Pancreas (tissue), 10 donors: ENCODE results near the gene HCFC1R1. TPM values are rescaled to one million over a fixed set of nuclear protein-coding genes. Genes with fewer than 3 reads are reported as not detected.

Source experiments
- ATAC-seq, 4 donors: fragments of 200-7000 bp; cut with Tn5 transposase; one replicate each; pipeline versions ENCODE4 v1.8.0 to v1.9.1; 2020; ENCODE audit warnings: mild to moderate bottlenecking in 4 of 4, moderate library complexity in 4 of 4
- DNase-seq, 6 donors: peaks; one replicate each; pipeline ENCODE4 v3.0.0-alpha.2; 2020
- FAIRE-seq: peaks from 2 replicates; lab custom pipeline; 2012; peaks lifted over from hg19 to GRCh38; lab: Jason Lieb, UNC
- H3K27ac ChIP-seq, 4 donors: fragments of 200-600 bp; sonication (generic); 1 replicate in 3 of 4; 2 replicates in 1 of 4; pipeline versions ENCODE4 v1.5.0 to v1.8.0; 2020
- H3K27me3 ChIP-seq, 4 donors: fragments of 200-600 bp; one replicate each; pipeline ENCODE4 v1.8.0; 2021
- H3K36me3 ChIP-seq, 3 donors: fragments of 200-600 bp; sonication (generic) in 1 of 3; one replicate each; pipeline versions ENCODE4 v1.5.0 to v1.8.0; 2020 to 2021
- H3K4me1 ChIP-seq, 3 donors: fragments of 200-600 bp; one replicate each; pipeline ENCODE4 v1.8.0; 2021
- H3K4me3 ChIP-seq, 4 donors: fragments of 200-600 bp; sonication (generic) in 2 of 4; one replicate each; pipeline versions ENCODE4 v1.5.0 to v1.8.0; 2020 to 2021
- H3K9me3 ChIP-seq, 4 donors: fragments of 200-600 bp; one replicate each; pipeline ENCODE4 v1.8.0; 2021
- WGBS, 2 donors: extraction: QIAGEN DNeasy Blood & Tissue Kit; methylation state at CpG; one replicate each; pipeline ENCODE4 v1.1.7; 2013; 5-methylcytosine and 5-hydroxymethylcytosine counted together
- intact Hi-C, 3 donors: fragments of 100-400 bp; cut with DNase I; formaldehyde crosslinking; loops; one replicate each; pipeline versions ENCODE4 v1.11.1 to v1.14.2; 2022
- polyA plus RNA-seq, 2 donors: library from polyadenylated mRNA; stranded (reverse); fragments of 200-250 nt; gene quantifications; one replicate each; pipeline ENCODE4 v1.2.3, GENCODE V29; 2013
- total RNA-seq, 6 donors: library from RNA; stranded (reverse); fragmentation: NEBNext Ultra II Directional in 4 of 6; extraction: Animal tissue kit (Norgen Biotek cat#: 25700) in 4 of 6; gene quantifications; one replicate each; pipeline versions ENCODE4 v1.2.1 to v1.2.4, GENCODE V29; 2021 to 2023
- TF ChIP-seq, protein P1 (sequence below), 4 donors: fragments of 200-600 bp; sonication (generic) in 3 of 4; IDR thresholded peaks; one replicate each; pipeline versions ENCODE4 v1.5.0 to v1.8.0; 2021; ENCODE audit warnings: antibody characterized with exemption in 4 of 4
- donor health status: healthy with polysubstance abuse.
- donor health status: DM: no; HTN: no; CAD: no; lungs with moderate emphysema.
- donor health status: DM: no; HTN: no; CAD: no.
- donor health status: control.
- donor health status: control.
- donor health status: Bipolar disorder and iron deficiency.
- donor health status: DM: yes; HTN: yes; CAD: no.
- donor health status: DM: no; HTN: no; CAD: no.
- donor health status: DM: no; HTN: no; CAD: no.
- donor health status: DM: yes; HTN: yes; CAD: no.

Gene HCFC1R1
- total and polyA plus RNA-seq, 8 donors, result 10.5 to 119 (median 14.4) TPM

DNA sequence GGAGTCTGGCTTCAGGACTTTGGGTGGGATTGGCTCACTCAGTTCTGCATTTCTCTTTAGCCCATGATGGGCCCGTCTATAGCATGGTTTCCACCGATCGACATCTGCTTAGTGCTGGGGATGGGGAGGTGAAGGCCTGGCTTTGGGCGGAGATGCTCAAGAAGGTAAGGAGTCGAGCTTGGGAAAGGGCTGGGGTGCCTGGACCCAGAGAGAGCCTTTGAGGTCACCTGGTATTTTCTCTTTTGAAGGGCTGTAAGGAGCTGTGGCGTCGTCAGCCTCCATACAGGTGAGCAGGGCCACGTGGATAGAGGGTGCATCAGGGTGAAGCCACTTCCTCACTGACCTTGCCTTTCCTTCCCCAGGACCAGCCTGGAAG, 2.2 kb upstream of the HCFC1R1 start:
- FAIRE-seq, result no peak
- intact Hi-C loops, result no loop called here
- 85 to 86% methylated on average over 8 of the region's 8 CpGs for WGBS, 2 donors

DNA sequence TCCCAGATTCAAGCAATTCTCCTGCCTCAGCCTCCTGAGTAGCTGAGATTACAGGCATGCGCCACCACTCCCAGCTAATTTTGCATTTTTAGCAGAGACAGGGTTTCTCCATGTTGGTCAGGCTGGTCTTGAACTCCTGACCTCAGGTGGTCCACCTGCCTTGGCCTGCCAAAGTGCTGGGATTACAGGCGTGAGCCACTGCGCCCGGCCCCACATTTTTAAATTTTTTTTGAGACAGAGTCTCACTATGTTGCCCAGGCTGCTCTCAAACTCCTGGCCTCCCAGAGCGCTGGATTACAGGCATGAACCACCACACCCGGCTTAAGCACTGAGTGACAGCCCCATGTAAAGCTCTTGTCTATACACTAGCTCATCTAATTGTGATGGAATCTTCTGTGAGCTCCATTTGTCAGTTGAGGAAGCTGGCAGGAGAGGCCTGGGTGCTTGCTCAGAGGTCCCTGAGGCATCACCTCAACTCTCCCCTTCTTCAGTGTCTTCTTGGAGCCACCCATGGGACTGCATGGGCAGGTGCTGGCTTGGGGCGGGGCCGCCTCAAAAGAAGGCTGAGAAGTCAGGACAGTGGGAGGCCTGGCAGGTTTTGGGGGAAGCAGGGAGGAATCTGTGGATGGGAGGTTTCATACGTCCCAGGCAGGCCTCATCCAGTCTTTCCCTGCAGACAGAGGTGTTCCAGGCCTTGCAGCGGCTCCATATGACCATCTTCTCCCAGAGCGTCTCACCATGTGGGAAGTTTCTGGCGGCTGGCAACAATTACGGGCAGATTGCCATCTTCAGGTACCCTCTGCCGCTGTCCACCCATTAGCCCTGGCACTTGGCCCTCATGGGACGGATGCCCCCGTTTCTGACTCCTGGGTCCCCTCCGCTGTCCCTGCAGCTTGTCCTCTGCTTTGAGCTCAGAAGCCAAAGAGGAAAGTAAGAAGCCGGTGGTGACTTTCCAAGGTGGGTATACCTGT, 1.6 kb upstream of the HCFC1R1 start:
- Histone ChIP-seq H3K4me1 (peaks cover 15 to 33% (median 24%) of the 10 kb centered on the region in 3 donors), H3K27ac (no peak overlapping the region), H3K4me3 (no peak overlapping the region), H3K9me3 (no peaks in the 10 kb centered on the region), H3K36me3 (peaks cover 0 to 7% (median 5%) of the 10 kb centered on the region in 3 donors), H3K27me3 (no peaks in the 10 kb centered on the region)
- no peak for FAIRE-seq
- peak in 5 of 6 donors; percentile 40 to 80 (median 63) for DNase-seq
- TF ChIP-seq, protein P1, sequence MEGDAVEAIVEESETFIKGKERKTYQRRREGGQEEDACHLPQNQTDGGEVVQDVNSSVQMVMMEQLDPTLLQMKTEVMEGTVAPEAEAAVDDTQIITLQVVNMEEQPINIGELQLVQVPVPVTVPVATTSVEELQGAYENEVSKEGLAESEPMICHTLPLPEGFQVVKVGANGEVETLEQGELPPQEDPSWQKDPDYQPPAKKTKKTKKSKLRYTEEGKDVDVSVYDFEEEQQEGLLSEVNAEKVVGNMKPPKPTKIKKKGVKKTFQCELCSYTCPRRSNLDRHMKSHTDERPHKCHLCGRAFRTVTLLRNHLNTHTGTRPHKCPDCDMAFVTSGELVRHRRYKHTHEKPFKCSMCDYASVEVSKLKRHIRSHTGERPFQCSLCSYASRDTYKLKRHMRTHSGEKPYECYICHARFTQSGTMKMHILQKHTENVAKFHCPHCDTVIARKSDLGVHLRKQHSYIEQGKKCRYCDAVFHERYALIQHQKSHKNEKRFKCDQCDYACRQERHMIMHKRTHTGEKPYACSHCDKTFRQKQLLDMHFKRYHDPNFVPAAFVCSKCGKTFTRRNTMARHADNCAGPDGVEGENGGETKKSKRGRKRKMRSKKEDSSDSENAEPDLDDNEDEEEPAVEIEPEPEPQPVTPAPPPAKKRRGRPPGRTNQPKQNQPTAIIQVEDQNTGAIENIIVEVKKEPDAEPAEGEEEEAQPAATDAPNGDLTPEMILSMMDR (IDR thresholded peaks at IDR 0.05), result no peak
- 77 to 84% methylated on average over 18 of the region's 18 CpGs for WGBS, 2 donors
- ATAC-seq, result no peak
- intact Hi-C loops, result no loop called here

More for the DNA sequence above, 2.2 kb upstream of the HCFC1R1 start:
- no peak overlapping the region for H3K27ac ChIP-seq
- ATAC-seq (no peak), DNase-seq (peak in 3 of 6 donors; percentile 15 to 44 (median 24))
- no peaks in the 10 kb centered on the region for H3K27me3 ChIP-seq
- no peak overlapping the region for H3K4me3 ChIP-seq
- no peaks in the 10 kb centered on the region for H3K9me3 ChIP-seq
- peaks cover 0 to 9% (median 5%) of the 10 kb centered on the region in 3 donors for H3K36me3 ChIP-seq
- H3K4me1 ChIP-seq, result peaks cover 15 to 33% (median 24%) of the 10 kb centered on the region in 3 donors
- TF ChIP-seq, protein P1 (IDR thresholded peaks at IDR 0.05), result no peak

DNA sequence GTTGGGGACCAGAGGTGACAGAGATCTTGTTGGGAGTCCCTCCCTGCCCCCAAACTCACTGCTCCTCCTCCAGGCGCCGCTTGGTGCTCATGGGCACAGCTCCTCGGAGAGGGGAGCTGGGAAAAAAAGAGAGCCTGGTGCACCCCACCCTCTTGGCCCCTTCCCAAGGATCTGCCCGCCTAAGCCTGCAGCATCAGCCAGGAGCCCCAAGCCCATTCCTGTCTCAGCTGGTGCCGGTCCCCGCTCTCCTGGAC, 400 bp downstream of the HCFC1R1 start:
- intact Hi-C loops, result no loop called here
- TF ChIP-seq, protein P1 (IDR thresholded peaks at IDR 0.05), result no peak
- peak overlapping the region; percentile 34 to 87 (median 41) for H3K4me3 ChIP-seq
- peaks cover 0 to 5% (median 3%) of the 10 kb centered on the region in 3 donors for H3K36me3 ChIP-seq
- peak in 2 of 4 donors; percentile 0 to 4 for ATAC-seq
- H3K9me3 ChIP-seq, result no peaks in the 10 kb centered on the region
- H3K27ac ChIP-seq, result peak overlapping the region; percentile 97 to 100 (median 98)
- H3K4me1 ChIP-seq, result peaks cover 15 to 34% (median 28%) of the 10 kb centered on the region in 3 donors
- no peak for FAIRE-seq
- DNase-seq, result peak in 4 of 6 donors; percentile 76 to 88 (median 78)
- H3K27me3 ChIP-seq, result no peaks in the 10 kb centered on the region
- WGBS, 2 donors, result 14 to 34% methylated on average over 6 of the region's 6 CpGs

DNA sequence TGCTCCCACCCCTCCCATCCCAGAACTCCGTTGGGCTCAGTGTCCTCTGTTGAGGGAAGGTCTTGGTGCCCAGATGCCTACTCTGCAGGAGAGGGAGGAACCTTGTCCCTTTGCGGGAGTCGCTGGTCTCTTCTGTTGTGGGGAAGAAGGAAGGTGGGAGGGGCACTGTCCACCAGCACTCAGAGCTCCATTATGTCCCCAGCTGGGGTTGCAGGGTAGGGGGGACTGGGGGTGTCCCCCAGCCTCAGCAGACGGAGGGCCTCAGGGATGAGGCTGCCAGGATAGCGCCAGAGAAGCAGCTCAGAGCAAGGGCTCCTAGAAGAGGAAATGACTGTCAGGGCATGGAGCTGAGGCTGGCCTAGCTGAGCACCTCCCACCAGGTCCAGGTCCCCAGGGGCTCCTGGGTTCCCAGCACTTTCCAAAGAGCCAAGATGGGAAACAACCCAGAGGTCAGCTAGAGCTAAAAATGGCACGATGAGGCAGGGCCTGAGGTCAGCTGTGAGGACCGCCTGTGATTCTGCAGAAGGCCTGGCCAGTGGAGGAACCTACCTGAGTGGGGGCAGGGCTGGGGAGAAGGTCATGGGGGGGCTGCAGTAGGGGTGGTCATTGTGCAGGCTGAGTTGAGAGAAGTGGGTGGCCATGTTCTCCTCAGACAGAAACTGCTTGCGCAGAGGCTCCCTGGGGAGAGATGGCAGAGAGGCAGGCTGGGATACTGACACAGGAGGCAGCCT, 893 bp downstream of the HCFC1R1 start:
- peak overlapping the region in 3 of 4 donors; percentile 40 to 87 (median 42) for H3K4me3 ChIP-seq
- ATAC-seq (peak in 1 of 4 donors; percentile 1), FAIRE-seq (no peak), DNase-seq (peak in 4 of 6 donors; percentile 51 to 76 (median 63))
- H3K9me3 ChIP-seq, result no peaks in the 10 kb centered on the region
- H3K36me3 ChIP-seq, result peaks cover 0 to 5% (median 3%) of the 10 kb centered on the region in 3 donors
- 40 to 55% methylated on average over 7 to 8 of the region's 8 CpGs for WGBS, 2 donors
- peaks cover 15 to 35% (median 26%) of the 10 kb centered on the region in 3 donors for H3K4me1 ChIP-seq
- intact Hi-C loops, result no loop called here
- peak overlapping the region; percentile 97 to 100 (median 98) for H3K27ac ChIP-seq
- TF ChIP-seq, protein P1 (IDR thresholded peaks at IDR 0.05), result no peak
- no peaks in the 10 kb centered on the region for H3K27me3 ChIP-seq
